Cardiac muscle cell (in vitro differentiated cells and primary cell): ENCODE data around the gene MCL1. TPM values are rescaled to one million over a fixed set of nuclear protein-coding genes. Genes with fewer than 3 reads are reported as not detected.

ENCODE experiments used
- DNase-seq, 2 donors: peaks; one replicate each; pipeline versions ENCODE4 v3.0.0 to v3.0.0-alpha.2; 2010 to 2017; ENCODE audit warnings: low read depth in 1 of 2, low spot score in 1 of 2
- H3K27ac ChIP-seq: fragments of 200-600 bp; sonication (generic); 2 replicates; pipeline ENCODE4 v1.5.1; 2016
- H3K27me3 ChIP-seq: fragments of 200-600 bp; sonication (generic); 2 replicates; pipeline ENCODE4 v1.6.0; 2016; ENCODE audit warnings: control low read depth
- H3K36me3 ChIP-seq: fragments of 200-600 bp; sonication (generic); 2 replicates; pipeline ENCODE4 v1.5.1; 2016; ENCODE audit warnings: control low read depth
- H3K4me1 ChIP-seq: fragments of 200-600 bp; sonication (generic); 2 replicates; pipeline ENCODE4 v1.8.1; 2017; ENCODE audit warnings: low read depth, mild to moderate bottlenecking, mixed run types
- H3K4me3 ChIP-seq: fragments of 200-600 bp; sonication (generic); 2 replicates; pipeline ENCODE4 v1.5.1; 2016; ENCODE audit warnings: mild to moderate bottlenecking
- H3K9me3 ChIP-seq: fragments of 200-600 bp; sonication (generic); 2 replicates; pipeline ENCODE4 v1.5.1; 2017; ENCODE audit warnings: low read depth, mild to moderate bottlenecking, control low read depth
- polyA plus RNA-seq: library from polyadenylated mRNA; unstranded; fragments of >200 nt; fragmentation: Nextera tagmentation; extraction: Ambion mirVana; gene quantifications from 2 replicates; pipeline ENCODE4 v1.2.1, GENCODE V29; 2016
- total RNA-seq: library from RNA; depleted of rRNA; stranded (reverse); fragments of >200 nt; gene quantifications from 2 replicates; pipeline ENCODE4 v1.2.3, GENCODE V29; 2016
- TF ChIP-seq, protein P1 (sequence below): IDR thresholded peaks from 2 replicates; pipeline ENCODE4 v1.5.1; 2012; ENCODE audit warnings: low read depth, mild to moderate bottlenecking, low read length

The MCL1 gene
- total and polyA plus RNA-seq, 2 experiments from 2014 or later, result 65.2 to 101 TPM

DNA sequence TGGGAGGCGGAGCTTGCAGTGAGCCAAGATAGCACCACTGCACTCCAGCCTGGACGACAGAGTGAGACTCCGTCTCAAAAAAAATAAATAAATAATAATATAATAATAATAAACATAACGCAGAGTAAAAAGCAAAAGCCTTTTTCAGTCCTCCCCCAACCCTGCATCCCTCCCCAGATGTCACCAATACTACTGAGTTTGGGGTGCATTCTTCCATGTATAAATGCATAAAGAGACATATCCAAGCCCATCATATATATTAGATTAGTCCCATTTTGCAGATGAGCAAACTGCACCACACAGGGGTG is 31.1 kb downstream of the MCL1 start:
- TF ChIP-seq, protein P1, sequence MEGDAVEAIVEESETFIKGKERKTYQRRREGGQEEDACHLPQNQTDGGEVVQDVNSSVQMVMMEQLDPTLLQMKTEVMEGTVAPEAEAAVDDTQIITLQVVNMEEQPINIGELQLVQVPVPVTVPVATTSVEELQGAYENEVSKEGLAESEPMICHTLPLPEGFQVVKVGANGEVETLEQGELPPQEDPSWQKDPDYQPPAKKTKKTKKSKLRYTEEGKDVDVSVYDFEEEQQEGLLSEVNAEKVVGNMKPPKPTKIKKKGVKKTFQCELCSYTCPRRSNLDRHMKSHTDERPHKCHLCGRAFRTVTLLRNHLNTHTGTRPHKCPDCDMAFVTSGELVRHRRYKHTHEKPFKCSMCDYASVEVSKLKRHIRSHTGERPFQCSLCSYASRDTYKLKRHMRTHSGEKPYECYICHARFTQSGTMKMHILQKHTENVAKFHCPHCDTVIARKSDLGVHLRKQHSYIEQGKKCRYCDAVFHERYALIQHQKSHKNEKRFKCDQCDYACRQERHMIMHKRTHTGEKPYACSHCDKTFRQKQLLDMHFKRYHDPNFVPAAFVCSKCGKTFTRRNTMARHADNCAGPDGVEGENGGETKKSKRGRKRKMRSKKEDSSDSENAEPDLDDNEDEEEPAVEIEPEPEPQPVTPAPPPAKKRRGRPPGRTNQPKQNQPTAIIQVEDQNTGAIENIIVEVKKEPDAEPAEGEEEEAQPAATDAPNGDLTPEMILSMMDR, result no peak
- no peaks in the 10 kb centered on the region for H3K27me3 ChIP-seq

DNA sequence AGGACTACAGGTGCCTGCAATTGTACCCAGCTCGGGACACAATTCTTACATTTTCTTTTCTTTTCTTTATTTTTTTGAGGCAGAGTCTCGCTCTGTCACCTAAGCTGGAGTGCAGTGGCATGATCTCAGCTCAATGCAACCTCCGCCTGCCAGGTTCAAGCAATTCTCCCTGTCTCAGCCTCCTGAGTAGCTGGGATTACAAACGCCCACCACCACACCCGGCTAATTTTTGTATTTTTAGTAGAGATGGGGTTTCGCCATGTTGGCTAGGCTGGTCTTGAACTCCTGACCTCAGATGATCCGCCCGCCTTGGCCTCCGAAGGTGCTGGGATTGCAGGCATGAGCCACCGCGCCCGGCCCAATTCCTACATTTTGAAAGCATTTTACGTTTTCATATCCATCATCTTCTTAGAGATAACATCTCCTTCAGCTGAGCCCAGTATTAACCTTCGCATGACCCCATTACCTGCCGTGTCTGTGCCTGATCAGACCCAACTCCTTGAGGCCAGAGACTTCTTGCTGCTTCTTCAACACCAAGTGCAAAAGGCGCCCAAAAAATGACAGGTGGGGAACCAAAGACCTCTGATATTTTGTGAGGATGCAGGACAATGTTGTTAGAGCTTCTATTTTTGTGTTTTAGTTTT is 33.0 kb downstream of the MCL1 start:
- DNase-seq, result no peak
- no peaks in the 10 kb centered on the region for H3K27me3 ChIP-seq

More for the DNA sequence above, 31.1 kb downstream of the MCL1 start:
- H3K4me1 ChIP-seq, result peaks cover 20% of the 10 kb centered on the region
- peak overlapping the region; percentile 43 for H3K4me3 ChIP-seq
- no peaks in the 10 kb centered on the region for H3K9me3 ChIP-seq
- peak overlapping the region; percentile 61 for H3K27ac ChIP-seq
- DNase-seq, result no peak
- no peaks in the 10 kb centered on the region for H3K36me3 ChIP-seq

DNA sequence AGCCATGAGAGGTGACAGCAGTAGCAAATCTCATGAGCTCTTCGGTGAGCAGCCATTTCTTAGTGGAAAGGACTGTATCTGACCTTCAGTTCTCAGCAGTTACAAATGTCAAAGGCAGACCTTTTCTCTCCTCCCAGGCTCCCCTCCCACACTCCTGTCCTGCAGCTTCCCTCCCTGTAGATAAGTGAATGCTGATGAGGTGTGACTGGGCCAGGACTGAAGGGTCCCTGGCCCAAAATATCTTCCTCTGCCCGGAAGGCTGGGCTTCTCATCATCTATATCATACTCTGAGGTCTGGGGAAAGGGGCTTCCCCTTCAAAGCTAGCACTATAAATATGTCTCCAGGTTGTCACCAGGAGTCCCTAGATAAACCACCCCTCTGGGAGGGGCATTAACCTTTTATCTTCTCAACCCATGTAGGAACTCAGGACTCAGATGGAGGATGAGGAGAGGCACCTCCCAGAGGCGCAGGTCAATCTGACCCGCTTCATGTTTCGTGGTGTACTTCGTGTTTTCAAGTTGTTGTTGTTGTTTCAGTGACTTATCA is 33.9 kb downstream of the MCL1 start:
- TF ChIP-seq, protein P1, result no peak
- H3K27ac ChIP-seq, result peak overlapping the region; percentile 78
- no peak overlapping the region for H3K4me3 ChIP-seq
- H3K36me3 ChIP-seq, result no peaks in the 10 kb centered on the region
- H3K9me3 ChIP-seq, result no peaks in the 10 kb centered on the region
- no peaks in the 10 kb centered on the region for H3K27me3 ChIP-seq
- DNase-seq, result no peak
- H3K4me1 ChIP-seq, result peaks cover 11% of the 10 kb centered on the region

More for the DNA sequence above, 33.0 kb downstream of the MCL1 start:
- Histone ChIP-seq H3K36me3 (no peaks in the 10 kb centered on the region), H3K4me1 (peaks cover 11% of the 10 kb centered on the region), H3K27ac (no peak overlapping the region), H3K4me3 (no peak overlapping the region), H3K9me3 (no peaks in the 10 kb centered on the region)
- TF ChIP-seq, protein P1, result no peak

DNA sequence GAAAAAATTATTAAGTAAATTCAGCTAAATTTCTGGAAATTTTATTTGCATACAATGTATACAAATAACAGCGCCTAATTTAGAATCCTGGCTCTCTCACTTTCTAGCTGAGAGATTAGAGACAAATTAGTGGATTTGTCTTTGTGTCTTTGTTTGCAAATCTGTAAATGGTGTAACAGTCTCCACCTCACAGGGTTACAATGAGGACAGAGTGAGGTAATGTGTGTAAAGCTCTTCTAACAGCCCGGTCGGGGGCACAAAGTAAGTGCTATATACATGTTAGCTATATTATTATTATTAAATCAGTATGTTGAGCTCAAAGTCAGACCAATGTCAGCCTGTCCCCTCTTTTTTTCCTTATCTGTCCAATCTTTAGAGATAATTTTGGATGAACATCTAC is 35.2 kb downstream of the MCL1 start:
- TF ChIP-seq, protein P1, result no peak
- H3K4me3 ChIP-seq, result no peak overlapping the region
- H3K9me3 ChIP-seq, result no peaks in the 10 kb centered on the region
- H3K4me1 ChIP-seq, result peaks cover 11% of the 10 kb centered on the region
- H3K27me3 ChIP-seq, result no peaks in the 10 kb centered on the region
- no peak overlapping the region for H3K27ac ChIP-seq
- no peak for DNase-seq
- no peaks in the 10 kb centered on the region for H3K36me3 ChIP-seq

DNA sequence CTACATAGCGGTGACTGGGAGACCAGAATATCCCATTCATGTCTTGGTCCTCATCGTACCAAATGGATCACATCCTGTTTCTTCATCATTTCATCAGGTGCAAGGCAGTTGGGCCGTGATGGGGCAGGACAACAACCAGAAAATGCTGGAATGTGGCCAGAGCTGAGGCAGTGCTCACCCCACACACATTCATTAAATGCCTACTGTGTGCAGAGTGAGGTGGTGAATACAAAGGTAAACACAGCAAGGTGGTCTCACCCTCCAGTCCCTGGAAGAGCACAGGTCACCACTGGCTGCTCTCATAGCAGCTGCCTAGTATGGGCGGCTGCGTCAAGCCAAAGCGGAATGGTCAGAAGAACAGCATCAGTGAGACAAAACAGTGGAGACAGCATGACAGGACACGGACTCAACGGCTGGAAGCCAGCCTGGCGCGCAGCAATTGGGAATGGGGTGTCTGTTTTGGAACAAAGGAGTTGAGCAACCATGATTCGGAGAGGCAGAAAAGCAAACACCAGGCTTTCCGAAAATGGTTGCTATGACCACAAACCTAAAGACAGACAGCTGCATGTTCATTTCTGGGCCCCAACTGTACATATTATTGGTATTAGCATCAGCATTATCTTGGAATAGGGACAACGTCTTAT is 35.8 kb downstream of the MCL1 start:
- Histone ChIP-seq H3K36me3 (no peaks in the 10 kb centered on the region), H3K4me3 (no peak overlapping the region), H3K4me1 (peaks cover 11% of the 10 kb centered on the region), H3K9me3 (no peaks in the 10 kb centered on the region), H3K27me3 (no peaks in the 10 kb centered on the region), H3K27ac (no peak overlapping the region)
- DNase-seq, result peak in 1 of 2 donors; percentile 68
- TF ChIP-seq, protein P1, result no peak
